Body of pancreas (tissue), 4 donors: ENCODE data around the gene GVQW3. TPM values are rescaled to one million over a fixed set of nuclear protein-coding genes. Genes with fewer than 3 reads are reported as not detected.

ENCODE experiments used
- ATAC-seq: fragments of 150-250 bp; one replicate; pipeline ENCODE4 v1.9.1; 2016
- DNase-seq, 4 donors: peaks; one replicate each; pipeline ENCODE4 v3.0.0-alpha.2; 2019
- H3K27ac ChIP-seq, 4 donors: fragments of 200-600 bp; sonication (generic); 1 replicate in 3 of 4; 2 replicates in 1 of 4; pipeline versions ENCODE4 v1.5.1 to v1.6.1; 2016 to 2019; ENCODE audit warnings: mild to moderate bottlenecking in 1 of 4, mixed read lengths in 1 of 4, moderate library complexity in 1 of 4
- H3K27me3 ChIP-seq, 2 donors: fragments of 200-600 bp; sonication (generic); one replicate each; pipeline ENCODE4 v1.6.0; 2016; ENCODE audit warnings: mild to moderate bottlenecking in 1 of 2
- H3K36me3 ChIP-seq, 2 donors: fragments of 200-600 bp; sonication (generic); replicated peaks in 1 of 2; 2 replicates each; pipeline ENCODE4 v1.5.1; 2016; ENCODE audit warnings: low read depth in 2 of 2; ENCODE audit not compliant: insufficient read depth in 1 of 2
- H3K4me1 ChIP-seq: fragments of 200-600 bp; sonication (generic); one replicate; pipeline ENCODE4 v1.6.0; 2016
- H3K4me3 ChIP-seq, 2 donors: fragments of 200-600 bp; sonication (generic); 1 replicate in 1 of 2; 2 replicates in 1 of 2; pipeline ENCODE4 v1.5.1; 2016 to 2019
- H3K9me3 ChIP-seq, 3 donors: fragments of 200-600 bp; sonication (generic); 1 replicate in 2 of 3; 2 replicates in 1 of 3; pipeline ENCODE4 v1.5.1; 2016
- CTCF ChIP-seq, 7 experiments: fragments of 450-650 bp in 4 of 7; fragments of 200-600 bp in 3 of 7; sonication (generic) in 3 of 7; IDR thresholded peaks; one replicate each; pipeline ENCODE4 v1.5.1; 2016 to 2019; ENCODE audit warnings: antibody characterized with exemption in 7 of 7
- POLR2A ChIP-seq, 3 donors: fragments of 450-650 bp; IDR thresholded peaks; one replicate each; pipeline ENCODE4 v1.6.1; 2016; ENCODE audit warnings: antibody characterized with exemption in 3 of 3, mild to moderate bottlenecking in 2 of 3
- WGBS, 2 donors: methylation state at CpG; one replicate each; pipeline ENCODE4 v1.1.5; 2017; 5-methylcytosine and 5-hydroxymethylcytosine counted together
- intact Hi-C: fragments of 100-400 bp; cut with DNase I; formaldehyde crosslinking; loops from one replicate; pipeline ENCODE4 v1.15.1; 2023
- total RNA-seq, 2 donors: library from RNA; depleted of rRNA; stranded (reverse); fragments of >200 nt; gene quantifications; one replicate each; pipeline ENCODE4 v1.1.0, GENCODE V29; 2016

The GVQW3 gene
- 10 to 100 TPM; 11.2 to 16.2 TPM for total RNA-seq

GRCh38 chr11:76380977-76381719 is at the start of gene GVQW3, which contains the start of gene THAP12:
Gene GVQW3, plus strand, starts transcription at chr11:76381323. Its CDS starts 506 bp downstream, at chr11:76381829.
Gene THAP12, minus strand, starts transcription at chr11:76381132. Its CDS starts 296 bp downstream, at chr11:76380836.
- peak; percentile 93 for ATAC-seq
- peak; percentile 98 to 99 (median 98) for DNase-seq
- Histone ChIP-seq H3K4me3 (peak within 1 kb of the TSS; percentile 73 to 84), H3K9me3 (no peaks in the 10 kb centered on the region), H3K27ac (peak within 1 kb of the TSS; percentile 78 to 93 (median 90)), H3K27me3 (no peaks in the 10 kb centered on the region), H3K4me1 (peaks cover 81% of the 10 kb centered on the region), H3K36me3 (no peaks in the 10 kb centered on the region)
- intact Hi-C loops: no loop called here
- peak in 5 of 7 experiments; percentile 14 to 56 (median 27) for TF ChIP-seq CTCF (IDR thresholded peaks at IDR 0.05)
- peak; percentile 49 to 78 (median 75) for TF ChIP-seq POLR2A (IDR thresholded peaks at IDR 0.05)
- 0 to 1% methylated on average over 14 to 67 of the region's 69 CpGs for WGBS, 2 donors

GRCh38 chr11:76334826-76335389 is 46.2 kb upstream of the GVQW3 start:
- Histone ChIP-seq H3K4me1 (no peaks in the 10 kb centered on the region), H3K27ac (no peak overlapping the region), H3K27me3 (no peaks in the 10 kb centered on the region), H3K9me3 (peaks cover 0 to 9% (median 0%) of the 10 kb centered on the region in 3 donors), H3K4me3 (no peak overlapping the region), H3K36me3 (no peaks in the 10 kb centered on the region)
- 90 to 100% methylated on average over 5 of the region's 5 CpGs for WGBS, 2 donors
- TF ChIP-seq POLR2A (IDR thresholded peaks at IDR 0.05) (no peak), CTCF (IDR thresholded peaks at IDR 0.05) (no peak)
- intact Hi-C loops: no loop called here
- ATAC-seq (no peak), DNase-seq (no peak)

- intact Hi-C loops: no loop called here
- no peak overlapping the region for H3K27ac ChIP-seq
- no peaks in the 10 kb centered on the region for H3K27me3 ChIP-seq
- H3K4me1 ChIP-seq: no peaks in the 10 kb centered on the region
- ATAC-seq (no peak), DNase-seq (peak in 1 of 4 donors; percentile 37)
- H3K4me3 ChIP-seq: no peak overlapping the region
- H3K36me3 ChIP-seq: no peaks in the 10 kb centered on the region
- TF ChIP-seq POLR2A (IDR thresholded peaks at IDR 0.05) (no peak), CTCF (IDR thresholded peaks at IDR 0.05) (no peak)
- peaks cover 0 to 9% (median 0%) of the 10 kb centered on the region in 3 donors for H3K9me3 ChIP-seq
Measured at GRCh38 chr11:76335842-76336241, 45.3 kb upstream of the GVQW3 start.

GRCh38 chr11:76336597-76336996 is 44.5 kb upstream of the GVQW3 start:
- DNase-seq (no peak), ATAC-seq (no peak)
- Histone ChIP-seq H3K4me3 (no peak overlapping the region), H3K4me1 (no peaks in the 10 kb centered on the region), H3K27ac (no peak overlapping the region), H3K27me3 (no peaks in the 10 kb centered on the region), H3K36me3 (no peaks in the 10 kb centered on the region), H3K9me3 (peaks cover 0 to 9% (median 0%) of the 10 kb centered on the region in 3 donors)
- WGBS, 2 donors: 65 to 76% methylated on average over 2 of the region's 2 CpGs
- intact Hi-C loops: no loop called here
- TF ChIP-seq POLR2A (IDR thresholded peaks at IDR 0.05): no peak
- no peak for TF ChIP-seq CTCF (IDR thresholded peaks at IDR 0.05)
